Central memory CD8-positive, alpha-beta T cell (primary cell): ENCODE results near the gene NAPA.
A peak's percentile ranks its signal among the peaks of the same experiment; 100 is the strongest.

Experiments
- ATAC-seq: fragments of 150-1000 bp; cut with Tn5 transposase; replicated peaks from 2 replicates; pipeline ENCODE4 v1.10.0; 2022; ENCODE audit warnings: mild to moderate bottlenecking, moderate FRiP score, moderate number of reproducible peaks; ENCODE audit not compliant: poor library complexity, severe bottlenecking; ENCODE audit errors: extremely low read depth
- DNase-seq, 2 donors: peaks; one replicate each; pipeline ENCODE4 v3.0.0; 2021; ENCODE audit warnings: low spot score in 2 of 2
- H3K27ac Mint-ChIP-seq: one replicate; pipeline ENCODE4 v1.8.0; 2022; ENCODE audit warnings: low read depth, mild to moderate bottlenecking, moderate library complexity, mixed read lengths
- H3K27me3 Mint-ChIP-seq: one replicate; pipeline ENCODE4 v1.8.0; 2022; ENCODE audit warnings: mixed read lengths
- H3K36me3 Mint-ChIP-seq: one replicate; pipeline ENCODE4 v1.8.0; 2022; ENCODE audit warnings: mild to moderate bottlenecking, moderate library complexity, mixed read lengths; ENCODE audit not compliant: insufficient read depth
- H3K4me1 Mint-ChIP-seq: one replicate; pipeline ENCODE4 v1.8.0; 2022; ENCODE audit warnings: mixed read lengths
- H3K4me3 Mint-ChIP-seq: one replicate; pipeline ENCODE4 v1.8.0; 2022; ENCODE audit warnings: mild to moderate bottlenecking, moderate library complexity, mixed read lengths
- H3K9me3 Mint-ChIP-seq: one replicate; pipeline ENCODE4 v1.8.0; 2022; ENCODE audit warnings: mixed read lengths

The NAPA gene

DNA sequence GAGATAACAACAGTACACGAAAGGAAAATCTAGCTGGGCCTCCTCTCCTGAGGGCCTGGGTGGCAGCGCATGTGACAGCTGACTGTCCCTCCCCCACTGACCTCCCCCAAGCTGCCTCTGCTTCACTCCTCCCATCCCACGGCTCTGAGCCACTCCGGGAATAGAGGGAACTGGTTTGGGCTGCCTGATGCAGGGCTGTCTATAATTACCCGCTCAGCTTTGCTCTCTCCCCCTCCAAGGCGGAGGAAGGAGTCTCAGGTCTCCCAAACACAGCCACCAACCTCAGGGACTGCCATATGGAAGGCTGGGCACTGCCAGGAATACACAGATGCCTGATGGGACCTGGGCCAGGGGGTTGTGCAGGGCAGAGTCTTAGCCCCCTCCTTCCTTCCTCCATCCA, 7.9 kb downstream of the NAPA start:
- Mint-ChIP-seq H3K27me3 (no peaks in the 10 kb centered on the region), H3K9me3 (no peaks in the 10 kb centered on the region), H3K4me3 (no peak overlapping the region), H3K36me3 (peaks cover 20% of the 10 kb centered on the region), H3K27ac (peak overlapping the region; percentile 57), H3K4me1 (peaks cover 52% of the 10 kb centered on the region)
- DNase-seq, result no peak
- no peak for ATAC-seq

DNA sequence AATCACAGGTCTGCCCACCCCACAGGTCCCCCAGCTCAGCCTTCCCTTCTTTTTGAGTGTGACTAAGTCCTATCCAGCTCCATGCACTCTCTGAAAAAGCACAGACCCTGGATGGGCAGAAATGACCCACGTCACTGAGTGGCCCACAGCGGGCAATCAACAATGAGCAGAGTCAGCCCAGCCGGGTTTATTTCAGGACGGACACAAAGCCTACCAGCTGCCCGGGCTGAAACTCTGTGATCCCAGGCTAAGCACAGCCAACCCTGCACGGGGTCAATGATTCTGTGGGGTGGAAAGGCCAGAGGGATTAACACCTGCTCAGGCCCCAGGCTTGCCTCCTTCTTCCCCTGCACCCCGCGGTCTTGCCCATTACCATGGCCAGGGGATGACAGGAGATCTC, 8.4 kb downstream of the NAPA start:
- Mint-ChIP-seq H3K27ac (no peak overlapping the region), H3K36me3 (peaks cover 23% of the 10 kb centered on the region), H3K4me3 (no peak overlapping the region), H3K4me1 (peaks cover 51% of the 10 kb centered on the region), H3K9me3 (no peaks in the 10 kb centered on the region), H3K27me3 (no peaks in the 10 kb centered on the region)
- ATAC-seq (no peak), DNase-seq (no peak)

DNA sequence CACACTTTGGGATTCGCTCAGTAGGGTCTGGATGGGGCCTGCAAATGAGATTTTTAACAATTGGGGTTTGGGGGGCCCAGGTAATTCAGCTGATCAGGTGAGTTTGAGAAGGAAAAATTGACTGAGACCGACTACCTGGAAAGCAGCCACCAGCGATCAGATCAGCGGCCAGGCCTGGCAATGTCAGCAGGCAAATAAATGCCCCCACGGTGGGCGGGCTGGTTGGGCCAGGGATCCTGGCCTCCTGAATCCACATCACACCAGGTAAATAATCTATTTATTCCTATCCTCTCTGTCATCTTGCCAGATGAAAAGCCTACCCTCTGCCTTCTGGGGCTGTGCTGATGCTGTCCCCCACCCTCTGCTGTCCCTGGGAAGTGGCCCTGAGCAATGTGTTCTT, 9.4 kb downstream of the NAPA start:
- Mint-ChIP-seq H3K27ac (no peak overlapping the region), H3K36me3 (peaks cover 22% of the 10 kb centered on the region), H3K9me3 (no peaks in the 10 kb centered on the region), H3K4me3 (no peak overlapping the region), H3K27me3 (no peaks in the 10 kb centered on the region), H3K4me1 (peaks cover 42% of the 10 kb centered on the region)
- DNase-seq (no peak), ATAC-seq (no peak)

DNA sequence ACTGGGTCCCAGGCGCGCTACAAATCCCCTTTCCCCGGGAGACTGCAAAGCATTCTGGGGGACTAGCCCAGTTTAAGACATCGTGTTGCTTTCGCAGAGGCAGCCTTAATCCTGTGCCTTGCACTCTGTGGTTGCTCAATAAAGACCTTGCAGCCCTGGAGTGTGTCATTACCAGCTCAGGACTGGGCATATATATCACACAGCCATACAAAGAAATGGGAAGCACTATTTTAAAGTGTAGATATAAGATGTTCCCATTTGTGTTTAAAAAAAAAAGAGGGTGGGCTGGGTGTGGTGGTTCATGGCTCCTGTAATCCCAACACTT, 11.1 kb downstream of the NAPA start:
- H3K27ac Mint-ChIP-seq, result no peak overlapping the region
- ATAC-seq (no peak), DNase-seq (no peak)
- H3K4me3 Mint-ChIP-seq, result no peak overlapping the region
- H3K9me3 Mint-ChIP-seq, result no peaks in the 10 kb centered on the region
- H3K27me3 Mint-ChIP-seq, result no peaks in the 10 kb centered on the region
- H3K4me1 Mint-ChIP-seq, result peaks cover 29% of the 10 kb centered on the region
- peaks cover 15% of the 10 kb centered on the region for H3K36me3 Mint-ChIP-seq

DNA sequence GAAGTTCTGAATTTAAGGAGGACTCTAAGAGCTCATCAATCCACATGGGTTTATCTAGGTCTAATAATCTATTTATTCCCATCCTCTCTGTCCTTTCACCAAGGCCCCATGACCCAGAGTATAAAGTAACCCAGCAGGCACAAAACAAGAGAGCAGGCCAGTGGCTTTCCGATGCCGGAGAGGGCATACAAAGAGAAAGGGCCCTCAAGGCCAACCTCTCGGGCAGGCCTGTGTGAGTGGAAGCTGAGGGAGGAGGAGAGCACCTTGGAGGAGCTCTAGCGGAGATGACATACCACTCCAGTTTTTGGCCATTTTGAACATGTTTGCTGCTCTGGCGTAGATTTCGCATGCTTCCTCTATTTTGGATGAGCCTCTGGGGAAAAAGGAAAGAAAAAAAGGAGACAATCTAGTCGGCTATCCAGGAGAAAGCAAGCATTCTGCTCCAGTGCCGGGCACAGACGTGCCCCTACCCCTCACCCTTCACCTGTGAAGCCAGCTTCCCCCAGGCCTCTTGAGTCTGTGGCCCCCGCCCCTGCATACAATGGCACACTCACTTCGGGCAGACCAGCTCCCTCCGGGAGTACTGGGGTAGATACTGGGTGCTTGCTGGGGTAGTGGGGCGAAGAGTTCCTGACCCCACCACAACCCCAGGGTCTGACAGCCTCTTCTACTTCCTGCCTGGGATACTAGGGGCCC, 11.6 kb downstream of the NAPA start:
- Mint-ChIP-seq H3K36me3 (peaks cover 17% of the 10 kb centered on the region), H3K27ac (peak overlapping the region; percentile 59), H3K9me3 (no peaks in the 10 kb centered on the region), H3K4me1 (peaks cover 29% of the 10 kb centered on the region), H3K27me3 (no peaks in the 10 kb centered on the region), H3K4me3 (no peak overlapping the region)
- DNase-seq, result no peak
- no peak for ATAC-seq

DNA sequence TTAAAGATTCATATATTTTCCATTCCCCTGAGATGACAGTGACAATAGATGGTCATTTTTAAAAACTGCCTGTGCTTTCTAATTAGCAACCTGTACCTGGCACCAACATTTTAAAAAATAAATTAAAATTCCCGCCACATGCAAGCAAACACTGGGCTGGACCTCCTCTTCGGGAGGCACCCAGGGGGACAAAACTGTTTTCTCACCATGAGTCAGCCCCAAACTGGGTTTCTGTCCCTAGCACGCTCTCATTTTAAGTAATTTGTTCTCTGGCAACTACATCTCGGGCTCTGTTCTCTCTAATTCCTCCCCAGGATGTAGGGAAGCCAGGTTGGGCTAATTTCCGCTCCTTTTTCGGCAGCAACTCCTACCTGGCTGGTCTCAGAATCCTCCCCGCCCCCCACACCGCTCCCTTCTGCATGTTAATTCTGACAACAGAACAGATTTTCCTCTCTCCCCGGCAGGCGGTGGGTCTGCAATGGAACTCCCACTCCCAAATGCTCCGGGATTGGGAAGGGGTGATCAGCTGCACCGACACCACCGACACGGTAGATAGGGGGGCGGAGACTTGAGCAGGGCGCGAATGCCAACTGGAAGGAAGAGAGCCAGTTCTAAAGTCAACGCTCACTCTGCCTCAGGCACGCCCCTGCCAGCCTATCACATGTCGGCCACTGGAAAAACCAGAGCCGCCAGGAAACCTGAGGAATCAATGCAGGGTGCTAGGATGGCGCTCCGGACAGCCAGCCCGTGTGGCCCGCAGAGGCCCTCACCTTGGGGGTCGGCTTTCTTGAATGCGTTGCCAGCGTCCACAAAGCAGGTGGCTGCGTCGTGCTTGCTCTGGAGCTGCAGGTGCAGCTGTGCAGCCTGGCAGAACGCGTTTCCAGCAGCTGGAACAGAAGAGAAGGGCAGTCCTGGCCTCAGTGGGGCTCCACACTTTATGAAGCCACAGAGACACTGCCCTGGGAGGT, 14.7 kb downstream of the NAPA start:
- no peaks in the 10 kb centered on the region for H3K27me3 Mint-ChIP-seq
- no peaks in the 10 kb centered on the region for H3K9me3 Mint-ChIP-seq
- H3K36me3 Mint-ChIP-seq, result peaks cover 19% of the 10 kb centered on the region
- H3K4me1 Mint-ChIP-seq, result peaks cover 27% of the 10 kb centered on the region
- DNase-seq (no peak), ATAC-seq (no peak)
- no peak overlapping the region for H3K27ac Mint-ChIP-seq
- no peak overlapping the region for H3K4me3 Mint-ChIP-seq

DNA sequence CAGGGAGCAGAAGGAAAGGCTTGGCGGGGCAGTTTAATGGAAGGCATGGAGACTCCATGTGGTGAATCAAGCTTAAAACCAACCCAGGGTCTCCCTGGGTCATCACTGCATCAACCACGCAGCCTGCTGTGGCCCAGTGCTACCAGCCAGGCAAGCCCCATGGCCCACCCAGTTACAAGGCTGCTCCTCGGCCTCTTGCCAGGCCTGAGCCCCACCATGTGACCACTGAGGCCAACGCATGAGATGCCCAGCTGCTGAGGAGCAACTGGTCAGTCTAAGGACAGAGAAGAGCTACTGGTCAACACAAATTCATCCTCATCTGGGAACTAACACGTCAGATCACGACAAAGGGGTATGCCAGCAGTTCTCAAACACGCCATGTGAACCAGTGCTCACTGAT, 15.5 kb downstream of the NAPA start:
- no peaks in the 10 kb centered on the region for H3K27me3 Mint-ChIP-seq
- H3K27ac Mint-ChIP-seq, result no peak overlapping the region
- H3K36me3 Mint-ChIP-seq, result peaks cover 22% of the 10 kb centered on the region
- H3K4me3 Mint-ChIP-seq, result no peak overlapping the region
- DNase-seq (no peak), ATAC-seq (no peak)
- peaks cover 21% of the 10 kb centered on the region for H3K4me1 Mint-ChIP-seq
- no peaks in the 10 kb centered on the region for H3K9me3 Mint-ChIP-seq

DNA sequence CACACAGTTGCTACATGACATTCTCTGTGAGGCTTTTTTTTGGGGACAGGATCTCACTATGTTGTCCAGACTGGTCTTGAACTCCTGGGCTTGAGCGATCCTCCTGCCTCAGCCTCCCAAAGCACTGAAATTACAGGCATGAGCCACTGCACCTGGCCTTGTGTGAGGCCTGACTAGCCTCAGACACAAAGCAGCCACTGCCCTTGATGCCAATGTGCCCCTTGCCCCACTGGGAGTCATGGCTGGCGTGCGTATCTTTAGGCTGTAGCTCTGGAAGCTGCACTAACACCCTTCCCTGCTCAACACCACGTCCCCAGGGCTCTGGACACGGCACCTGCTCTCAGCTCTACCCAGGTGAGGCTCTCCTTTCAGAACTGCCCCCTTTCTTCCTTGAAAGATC, 16.3 kb downstream of the NAPA start:
- H3K36me3 Mint-ChIP-seq, result peaks cover 22% of the 10 kb centered on the region
- H3K27me3 Mint-ChIP-seq, result no peaks in the 10 kb centered on the region
- H3K4me3 Mint-ChIP-seq, result no peak overlapping the region
- no peak overlapping the region for H3K27ac Mint-ChIP-seq
- H3K9me3 Mint-ChIP-seq, result no peaks in the 10 kb centered on the region
- DNase-seq (no peak), ATAC-seq (no peak)
- peaks cover 20% of the 10 kb centered on the region for H3K4me1 Mint-ChIP-seq

DNA sequence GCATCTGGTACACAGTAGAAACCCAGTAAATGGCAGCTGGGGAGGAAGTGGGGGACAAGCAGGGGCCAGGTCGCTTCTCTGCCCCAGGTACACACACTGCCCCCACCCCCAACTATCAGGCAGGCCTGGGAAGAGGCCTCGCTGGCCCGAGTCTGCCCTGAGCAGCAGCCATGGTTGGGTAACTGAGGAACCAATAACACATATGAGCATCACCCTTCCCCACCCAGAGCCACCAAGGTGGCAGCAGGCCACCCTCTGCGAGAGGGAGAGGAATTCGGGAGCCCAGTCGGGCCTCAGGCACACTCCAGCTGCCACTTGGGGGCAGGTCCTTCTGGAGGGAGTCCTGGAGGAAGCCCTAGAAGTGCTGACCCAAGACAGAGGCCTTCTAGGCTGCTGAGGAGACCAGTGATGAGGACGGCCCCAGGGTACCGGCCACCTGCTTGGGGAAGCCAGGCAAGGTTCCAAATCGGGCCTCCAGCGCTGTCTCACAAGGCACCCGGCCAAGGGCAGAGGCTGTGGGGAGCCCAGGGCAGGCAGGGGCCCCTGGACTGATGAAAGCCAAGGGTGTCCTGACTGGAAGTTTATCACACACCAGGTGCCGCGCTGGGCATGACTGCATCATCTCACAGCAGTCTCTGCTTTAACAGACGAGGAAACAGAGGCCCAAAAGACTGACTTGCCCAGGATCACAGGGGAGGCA, 16.9 kb downstream of the NAPA start:
- Mint-ChIP-seq H3K27me3 (no peaks in the 10 kb centered on the region), H3K9me3 (no peaks in the 10 kb centered on the region), H3K27ac (no peak overlapping the region), H3K4me3 (no peak overlapping the region), H3K4me1 (peaks cover 14% of the 10 kb centered on the region), H3K36me3 (peaks cover 26% of the 10 kb centered on the region)
- DNase-seq (no peak), ATAC-seq (no peak)

DNA sequence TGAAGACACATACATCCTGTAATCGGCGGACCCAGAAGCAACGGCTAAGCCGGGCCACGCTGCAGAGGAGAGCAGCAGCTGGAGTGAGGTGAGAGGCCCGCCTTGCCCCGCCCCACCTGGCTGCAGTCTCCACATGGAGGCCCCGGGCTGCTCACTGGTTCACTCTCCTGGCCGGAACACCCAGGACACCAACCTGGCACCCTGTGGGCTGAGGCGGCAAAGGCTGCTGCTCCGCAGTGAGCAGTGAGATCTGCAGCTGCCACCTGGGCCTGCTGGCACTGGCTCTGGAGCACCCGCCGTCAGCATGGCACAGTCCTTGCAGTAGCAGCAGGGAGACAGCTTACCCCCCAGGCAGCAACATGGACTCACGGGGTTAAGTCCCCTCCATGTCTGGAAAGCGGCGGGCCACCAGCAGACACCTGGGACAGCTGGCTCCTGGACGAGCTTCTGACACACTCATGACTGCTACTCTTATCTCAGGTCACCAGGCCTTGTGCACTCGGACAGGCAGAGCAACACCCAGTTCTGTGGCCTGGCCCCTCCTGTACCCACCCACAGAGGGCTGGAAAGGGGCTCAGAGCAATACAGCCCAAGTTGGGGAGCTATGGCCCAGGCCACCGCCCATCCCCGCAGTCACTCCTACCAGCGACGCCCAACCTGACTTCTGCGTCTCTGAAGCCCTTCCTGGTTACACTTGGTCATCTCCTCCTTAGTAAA, 17.7 kb downstream of the NAPA start:
- ATAC-seq, result no peak
- DNase-seq, result no peak
- H3K27me3 Mint-ChIP-seq, result no peaks in the 10 kb centered on the region
- H3K4me1 Mint-ChIP-seq, result peaks cover 14% of the 10 kb centered on the region
- H3K9me3 Mint-ChIP-seq, result no peaks in the 10 kb centered on the region
- no peak overlapping the region for H3K4me3 Mint-ChIP-seq
- H3K27ac Mint-ChIP-seq, result no peak overlapping the region
- H3K36me3 Mint-ChIP-seq, result peaks cover 26% of the 10 kb centered on the region

DNA sequence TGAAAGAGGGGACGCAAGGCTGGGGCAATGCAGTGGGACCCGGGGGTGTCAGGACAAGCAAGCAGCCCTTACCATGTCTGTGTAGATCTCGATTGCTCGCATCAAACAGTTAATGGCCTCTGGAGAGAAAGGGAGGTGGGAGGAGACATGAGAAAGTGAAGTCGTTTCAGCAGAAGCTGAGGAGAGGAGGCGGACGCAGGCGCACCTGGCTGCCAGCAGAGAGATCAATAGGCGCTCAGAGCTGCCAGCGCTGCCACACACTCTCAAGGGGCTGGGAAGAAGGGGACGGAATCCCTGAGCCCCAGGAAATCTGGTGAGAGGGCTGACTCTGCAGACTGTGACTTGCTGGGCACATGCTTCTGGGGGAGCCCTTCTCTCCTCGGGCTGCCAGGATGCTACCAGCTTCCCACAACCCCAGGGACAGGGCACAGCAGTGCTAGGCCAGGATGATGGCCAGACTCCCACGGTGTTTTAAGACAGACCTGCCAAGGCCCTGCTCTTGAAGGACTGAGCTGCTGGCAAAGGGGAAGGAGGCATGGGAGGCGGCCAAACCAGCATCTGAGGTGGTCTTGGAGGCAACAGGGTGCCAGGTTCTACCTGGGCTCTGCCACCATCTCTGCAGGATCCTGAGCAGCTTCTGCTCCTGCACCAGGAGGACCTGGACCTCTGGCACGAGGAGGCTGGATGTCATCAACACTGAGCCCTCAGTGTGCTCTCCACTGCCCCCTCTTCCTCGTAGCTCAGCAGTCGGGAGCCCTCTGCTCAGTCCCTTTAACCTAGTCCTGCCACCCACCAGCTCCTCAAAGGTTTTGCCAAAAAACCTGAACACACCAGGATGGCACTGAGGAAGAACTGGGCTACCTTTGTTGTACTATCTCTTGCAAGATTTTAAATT, 19.1 kb downstream of the NAPA start:
- Mint-ChIP-seq H3K4me3 (no peak overlapping the region), H3K4me1 (peaks cover 9% of the 10 kb centered on the region), H3K36me3 (peaks cover 30% of the 10 kb centered on the region), H3K27me3 (no peaks in the 10 kb centered on the region), H3K27ac (no peak overlapping the region), H3K9me3 (no peaks in the 10 kb centered on the region)
- ATAC-seq (no peak), DNase-seq (no peak)
